ENCODE measurements around the gene PPP2R2B.

GRCh38 chr5:146706321-146706972 lies 172.1 kb downstream of the PPP2R2B start:
- TF ChIP-seq SREBF2 (IDR thresholded peaks at IDR 0.05) (no peak), CTCF (IDR thresholded peaks at IDR 0.05) (no peak), JUNB (IDR thresholded peaks at IDR 0.05) (no peak), POLR2A (IDR thresholded peaks at IDR 0.05; ENCODE audit: low read length) (no peak), JUN (IDR thresholded peaks at IDR 0.05) (no peak), MAZ (IDR thresholded peaks at IDR 0.05; ENCODE audit: borderline replicate concordance, low read depth, low read length) (no peak), BHLHE40 (IDR thresholded peaks at IDR 0.05; ENCODE audit: low read depth, low read length) (no peak), MAFK (IDR thresholded peaks at IDR 0.05; ENCODE audit: partially characterized antibody) (no peak), USF2 (IDR thresholded peaks at IDR 0.05) (no peak), HDAC2 (IDR thresholded peaks at IDR 0.05) (no peak), PHF8 (IDR thresholded peaks at IDR 0.05; ENCODE audit: borderline replicate concordance, low read depth) (no peak), ELK1 (IDR thresholded peaks at IDR 0.05; ENCODE audit: low read depth, low read length) (no peak), NR3C1 (IDR thresholded peaks at IDR 0.05) (no peak), RNF2 (IDR thresholded peaks at IDR 0.05; ENCODE audit: borderline replicate concordance, low read depth) (no peak)
